GM12891 (cell line): ENCODE data around the gene GPS2.

Source experiments
- DNase-seq: peaks from one replicate; pipeline ENCODE4 v3.0.0; 2011; ENCODE audit warnings: low spot score; ENCODE audit not compliant: insufficient read length
- FAIRE-seq: peaks from 2 replicates; lab custom pipeline; 2011; peaks lifted over from hg19 to GRCh38; lab: Jason Lieb, UNC
- PAX5 ChIP-seq: IDR thresholded peaks from 2 replicates; pipeline ENCODE4 v1.6.1; 2011; ENCODE audit warnings: low read length, moderate library complexity, mild to moderate bottlenecking; ENCODE audit not compliant: insufficient read depth, severe bottlenecking
- POLR2A ChIP-seq: IDR thresholded peaks from 2 replicates; pipeline ENCODE4 v1.6.1; 2011; ENCODE audit warnings: low read depth, low read length, control low read depth
- POLR2AphosphoS5 ChIP-seq: IDR thresholded peaks from 2 replicates; pipeline ENCODE4 v1.6.1; 2011; ENCODE audit warnings: low read depth, low read length, control low read depth
- POU2F2 ChIP-seq: IDR thresholded peaks from 2 replicates; pipeline ENCODE4 v1.6.1; 2011; ENCODE audit warnings: low read depth, mild to moderate bottlenecking, control low read depth, low read length, moderate library complexity
- SPI1 ChIP-seq: IDR thresholded peaks from 2 replicates; pipeline ENCODE4 v1.6.1; 2011; ENCODE audit warnings: low read depth, low read length, control low read depth
- TAF1 ChIP-seq: IDR thresholded peaks from 2 replicates; pipeline ENCODE4 v1.6.1; 2011; ENCODE audit warnings: low read depth, low read length, control low read depth

GPS2 gene

GRCh38 chr17:7328840-7329373 is 13.7 kb upstream of the GPS2 start, which contains the start of gene NEURL4:
Gene NEURL4 (minus strand): TSS chr17:7329335. CDS start chr17:7329312, 23 bp downstream.
- TF ChIP-seq POLR2AphosphoS5 (no peak), POU2F2 (no peak), TAF1 (no peak), PAX5 (no peak), POLR2A (no peak), SPI1 (no peak)
- no peak for FAIRE-seq
- DNase-seq, result no peak

DNA sequence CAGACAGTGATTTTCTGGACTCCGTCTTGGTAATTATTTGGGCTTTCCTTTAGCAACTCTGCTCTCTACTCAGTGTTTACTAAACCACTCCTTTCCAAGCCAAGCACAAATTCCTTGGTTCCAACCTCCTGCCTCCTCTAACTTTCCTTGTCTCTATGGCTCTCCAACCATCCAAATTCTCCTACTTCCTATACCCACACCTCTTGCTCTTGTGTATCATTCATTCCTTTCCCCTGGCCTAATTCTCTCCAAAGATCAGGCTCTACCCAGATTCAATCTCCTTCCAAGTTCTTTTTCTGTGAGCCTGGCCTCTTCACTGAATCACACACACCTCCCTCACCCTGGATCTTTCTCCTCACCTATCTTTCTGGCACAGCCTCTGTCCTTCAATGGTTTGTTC is 12.8 kb upstream of the GPS2 start:
- no peak for FAIRE-seq
- DNase-seq, result no peak
- TF ChIP-seq POLR2AphosphoS5 (no peak), POLR2A (no peak), PAX5 (no peak), TAF1 (no peak), SPI1 (no peak), POU2F2 (no peak)

DNA sequence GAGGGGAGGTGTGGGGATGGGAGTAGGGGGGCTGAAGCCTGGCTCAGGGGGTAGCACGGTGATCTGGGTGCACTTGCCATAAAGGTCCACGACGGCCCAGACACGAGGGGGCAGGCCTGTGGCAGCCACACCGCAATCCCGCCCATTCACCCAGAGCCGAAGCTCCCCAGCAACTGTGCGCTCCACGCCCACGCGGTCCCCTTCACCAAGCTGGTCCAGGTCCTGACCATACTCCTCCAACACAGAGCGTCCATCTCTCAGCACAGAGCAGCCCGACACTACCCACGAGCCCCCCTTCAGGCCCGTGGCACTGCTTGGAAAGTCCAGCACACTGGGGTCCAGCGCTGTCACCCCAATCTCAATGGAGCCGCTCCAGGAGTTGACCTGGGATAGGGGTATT is 12.3 kb upstream of the GPS2 start:
- TF ChIP-seq POLR2AphosphoS5 (no peak), POU2F2 (no peak), SPI1 (no peak), TAF1 (no peak), POLR2A (no peak), PAX5 (no peak)
- no peak for FAIRE-seq
- DNase-seq, result no peak

DNA sequence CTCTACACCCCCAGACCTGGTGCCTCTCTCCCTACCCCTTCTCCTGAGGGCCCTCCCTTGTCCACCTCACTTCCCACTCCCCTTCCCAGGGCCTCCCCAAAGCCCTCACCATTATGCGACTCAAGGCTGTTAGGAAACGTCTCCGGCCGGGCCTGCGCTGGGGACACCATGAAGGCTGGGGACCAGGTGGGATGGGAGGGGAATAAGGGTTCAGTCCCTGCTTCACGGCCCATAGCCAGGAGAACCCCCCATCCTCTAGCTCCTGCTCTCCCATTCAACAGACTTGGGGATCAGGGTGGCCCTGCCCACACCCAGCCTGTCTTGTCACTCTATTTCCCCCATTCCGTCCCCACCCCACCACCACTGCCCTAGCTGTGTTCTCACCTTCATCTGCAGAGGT is 11.9 kb upstream of the GPS2 start:
- DNase-seq (no peak), FAIRE-seq (no peak)
- TF ChIP-seq TAF1 (no peak), POLR2A (no peak)

DNA sequence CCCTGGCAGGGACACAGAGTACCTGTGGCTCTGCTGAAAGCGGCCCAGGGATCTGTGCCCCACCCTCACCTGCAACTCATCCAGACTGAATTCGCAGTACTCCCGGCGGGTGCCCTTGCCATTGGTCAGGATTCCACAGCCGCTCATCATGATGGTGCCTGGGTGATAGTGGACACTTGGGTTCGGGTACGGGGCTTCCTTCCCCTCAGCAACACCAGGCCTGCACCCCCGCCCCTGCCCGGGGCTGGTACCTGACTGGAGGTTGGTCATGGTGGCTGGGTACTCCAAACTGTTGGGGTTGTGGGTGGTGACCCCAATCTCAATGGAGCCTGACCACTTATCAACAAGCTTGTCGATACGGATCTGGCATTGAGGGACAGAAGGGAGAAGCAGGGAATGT is 11.0 kb upstream of the GPS2 start:
- DNase-seq (no peak), FAIRE-seq (no peak)
- TF ChIP-seq SPI1 (no peak), POU2F2 (no peak), POLR2A (no peak)

DNA sequence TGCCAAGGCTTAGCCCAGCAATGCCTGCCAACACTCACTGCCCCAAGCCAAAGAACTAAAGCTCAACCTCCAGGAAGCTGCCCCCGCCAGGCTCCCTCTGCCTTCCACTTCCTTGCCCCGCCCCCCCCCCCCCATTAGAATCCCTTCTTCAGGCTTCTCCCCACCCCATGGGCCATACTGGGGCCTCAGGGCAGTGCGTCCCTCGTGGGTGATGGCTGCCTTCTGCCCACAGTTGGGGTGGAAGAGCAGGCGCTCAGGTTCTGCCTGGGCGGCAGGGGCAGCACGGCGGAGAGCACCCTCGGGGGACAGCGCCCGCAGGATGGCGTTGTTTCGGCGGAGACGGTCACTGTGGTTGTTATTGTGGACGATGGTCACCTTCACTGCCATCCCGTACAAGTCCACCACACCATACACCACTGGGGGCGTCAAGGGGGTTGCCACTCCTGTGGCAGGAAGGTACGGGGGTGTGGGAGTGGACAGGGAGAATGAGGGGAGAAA is 9.9 kb upstream of the GPS2 start:
- TF ChIP-seq SPI1 (no peak), PAX5 (no peak), POLR2AphosphoS5 (no peak), TAF1 (no peak), POLR2A (no peak), POU2F2 (no peak)
- no peak for FAIRE-seq
- DNase-seq, result no peak

DNA sequence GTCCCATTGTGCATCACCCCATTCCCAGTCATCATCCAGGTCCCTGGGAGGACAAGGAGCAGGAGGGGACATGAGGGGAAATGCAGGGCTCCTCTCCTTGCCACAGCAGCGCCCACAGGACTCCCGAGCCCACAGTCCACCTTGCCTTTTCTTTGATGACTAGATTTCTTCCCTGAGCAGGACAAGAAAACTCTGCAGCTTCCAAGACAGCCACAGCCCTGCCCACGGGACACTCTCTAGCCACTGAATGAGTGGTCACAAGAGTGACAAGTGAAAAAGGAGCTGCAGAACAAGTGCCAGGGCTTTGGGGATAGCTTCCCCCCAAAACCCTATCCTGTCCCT is 9.2 kb upstream of the GPS2 start:
- FAIRE-seq, result no peak
- DNase-seq, result no peak
- no peak for TF ChIP-seq POLR2A
- no peak for TF ChIP-seq POU2F2
- TF ChIP-seq SPI1, result no peak
- no peak for TF ChIP-seq TAF1
- TF ChIP-seq POLR2AphosphoS5, result no peak
- TF ChIP-seq PAX5, result no peak

DNA sequence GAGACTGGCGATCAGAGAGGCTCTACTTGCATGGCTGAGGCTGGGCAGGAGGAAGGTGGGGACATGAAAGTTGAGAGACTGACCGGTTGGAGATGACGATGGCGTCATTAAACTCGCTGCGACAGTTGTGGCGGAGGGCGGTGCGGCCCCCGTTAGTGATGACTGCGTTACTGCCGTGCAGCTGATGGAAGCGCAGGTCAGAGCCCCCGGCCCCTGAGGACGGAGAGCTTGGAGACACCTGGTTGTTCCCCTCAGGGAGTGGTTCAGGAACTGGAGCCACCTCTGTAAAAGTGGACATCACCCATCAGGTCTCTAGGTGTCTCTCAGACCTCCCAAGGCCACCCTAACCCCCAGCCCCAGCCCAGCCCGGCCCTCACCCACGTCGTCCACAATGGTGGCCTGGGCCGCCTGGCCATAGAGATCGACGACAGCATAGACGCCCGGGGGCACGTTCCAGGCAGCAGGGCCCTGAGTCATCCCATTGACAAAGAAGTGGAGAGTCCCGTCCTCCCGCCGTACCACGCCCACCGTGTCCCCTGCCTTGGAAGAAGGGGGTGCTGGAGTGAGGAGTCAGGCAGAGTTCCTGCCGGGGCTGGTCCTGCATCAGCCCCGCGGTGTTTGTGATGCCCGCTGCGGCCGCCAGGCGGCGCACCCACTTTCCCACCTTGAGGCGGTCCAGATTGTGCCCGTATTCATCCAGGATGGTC is 8.7 kb upstream of the GPS2 start:
- TF ChIP-seq POLR2AphosphoS5 (no peak), PAX5 (no peak), SPI1 (no peak), POLR2A (no peak), TAF1 (no peak)
- FAIRE-seq (peak; percentile 90), DNase-seq (peak; percentile 86)

DNA sequence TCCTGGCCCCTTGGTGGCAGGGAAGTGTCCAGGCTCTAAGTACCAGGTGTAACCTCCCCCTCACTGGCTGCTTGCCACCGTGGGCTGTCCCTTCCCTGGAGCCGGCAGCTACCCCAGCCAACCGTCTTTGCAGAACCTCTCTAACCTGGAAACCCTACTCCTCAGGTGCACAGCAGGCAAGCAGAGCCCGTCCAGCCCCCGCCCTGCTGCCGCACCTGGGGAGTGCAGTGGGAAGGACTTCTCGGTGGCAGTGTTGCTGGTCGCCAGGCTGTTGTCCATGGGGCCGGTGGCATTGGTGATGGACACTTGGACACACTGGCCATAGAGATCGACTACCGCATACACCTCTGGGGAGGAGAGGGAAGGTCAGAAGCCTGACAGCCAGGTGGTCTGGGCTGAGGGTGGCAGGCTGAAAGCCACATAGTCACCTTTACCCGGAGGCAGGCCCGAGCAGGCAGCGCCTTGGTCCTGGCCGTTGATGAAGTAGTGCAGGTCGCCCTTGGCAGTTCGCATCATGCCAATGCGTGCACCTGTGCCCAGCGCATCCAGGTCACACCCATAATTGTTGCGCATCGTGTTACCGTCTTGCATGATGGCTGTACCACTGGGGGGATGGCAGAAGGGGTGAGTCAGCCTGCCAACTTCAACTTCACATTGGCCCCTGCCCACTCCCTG is 7.5 kb upstream of the GPS2 start:
- FAIRE-seq (no peak), DNase-seq (peak; percentile 6)
- TF ChIP-seq TAF1 (no peak), PAX5 (no peak), SPI1 (no peak), POLR2AphosphoS5 (no peak), POU2F2 (no peak), POLR2A (no peak)

GRCh38 chr17:7321466-7321865 is 6.3 kb upstream of the GPS2 start:
- FAIRE-seq, result no peak
- TF ChIP-seq POU2F2, result no peak
- TF ChIP-seq POLR2A, result no peak
- DNase-seq, result peak; percentile 3
